Activated T-helper 1 cell treated with anti-CD3 and anti-CD28 coated beads, Interleukin-12 subunit alpha, Interleukin-12 subunit beta, Interleukin-2, Interleukin-4 antibody, amounts not matched to agents 30 ng/mL and 10 ng/mL and 1 ng/mL, durations not matched to agents 14 hours and 24 hours and 36 hours (primary cell): ENCODE results near the gene TREM2. TPM values are rescaled to one million over a fixed set of nuclear protein-coding genes. Genes with fewer than 3 reads are reported as not detected.
A peak's percentile ranks its signal among the peaks of the same experiment; 100 is the strongest.
"Not testable (repeated sequence)": the region's sequence is repeated elsewhere in the genome, so short reads cannot be mapped to it uniquely, and the experiment has no call there.

Experiments
- DNase-seq: peaks from one replicate; pipeline ENCODE4 v3.0.0; 2021; ENCODE audit warnings: low spot score
- H3K27ac Mint-ChIP-seq: one replicate; pipeline ENCODE4 v1.8.0; 2021; ENCODE audit warnings: mild to moderate bottlenecking, mixed read lengths
- H3K27me3 Mint-ChIP-seq: one replicate; pipeline ENCODE4 v1.8.0; 2022; ENCODE audit warnings: mild to moderate bottlenecking, moderate library complexity, mixed read lengths; ENCODE audit not compliant: insufficient read depth
- H3K36me3 Mint-ChIP-seq: one replicate; pipeline ENCODE4 v1.8.0; 2021; ENCODE audit warnings: low read depth, mixed read lengths
- H3K4me1 Mint-ChIP-seq: one replicate; pipeline ENCODE4 v1.8.0; 2021; ENCODE audit warnings: low read depth, mixed read lengths
- H3K4me3 Mint-ChIP-seq: one replicate; pipeline ENCODE4 v1.8.0; 2021; ENCODE audit warnings: mild to moderate bottlenecking, moderate library complexity, mixed read lengths
- H3K9me3 Mint-ChIP-seq: one replicate; pipeline ENCODE4 v1.8.0; 2021; ENCODE audit warnings: mixed read lengths
- intact Hi-C: fragments of 100-400 bp; cut with micrococcal nuclease; formaldehyde crosslinking; loops from one replicate; pipeline ENCODE4 v1.15.1; 2024
- total RNA-seq: library from RNA; stranded (reverse); gene quantifications from 2 replicates; pipeline ENCODE4 v1.2.3, GENCODE V29; 2022

Gene TREM2
- total RNA-seq, 1 donor from 2014 or later: not detected

DNA sequence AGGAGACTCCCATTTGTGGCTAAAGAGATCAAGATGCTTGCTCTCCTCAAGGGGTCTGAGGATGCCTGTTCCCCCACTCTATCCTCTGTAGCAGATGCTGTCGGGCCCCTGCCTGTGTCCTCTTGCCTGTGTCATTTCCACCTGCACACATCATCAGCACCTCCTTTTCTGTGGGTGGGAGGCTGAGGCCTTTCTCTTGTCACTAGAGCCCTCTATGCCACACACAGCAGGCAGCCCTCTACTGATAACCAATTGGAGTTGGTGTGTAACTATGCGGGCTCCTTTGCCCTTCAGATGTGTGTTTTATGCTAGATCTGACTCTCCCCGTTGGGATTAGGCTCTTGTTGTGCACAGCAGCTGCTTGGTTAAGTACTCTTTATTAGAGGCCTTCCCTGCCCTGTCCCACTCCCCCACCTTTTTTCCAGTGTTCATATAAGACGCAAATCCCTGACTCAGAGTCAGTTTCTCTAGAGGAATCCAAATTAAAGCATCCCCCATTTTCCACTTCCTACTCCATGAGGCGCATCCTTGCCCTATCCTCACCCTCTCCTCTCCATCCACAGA lies 30.3 kb upstream of the TREM2 start:
- Mint-ChIP-seq H3K4me3 (no peak overlapping the region), H3K27me3 (no peaks in the 10 kb centered on the region), H3K27ac (no peak overlapping the region), H3K9me3 (peaks cover 12% of the 10 kb centered on the region), H3K36me3 (peaks cover 41% of the 10 kb centered on the region), H3K4me1 (peaks cover 42% of the 10 kb centered on the region)
- no peak for DNase-seq
- intact Hi-C loops: no loop called here

DNA sequence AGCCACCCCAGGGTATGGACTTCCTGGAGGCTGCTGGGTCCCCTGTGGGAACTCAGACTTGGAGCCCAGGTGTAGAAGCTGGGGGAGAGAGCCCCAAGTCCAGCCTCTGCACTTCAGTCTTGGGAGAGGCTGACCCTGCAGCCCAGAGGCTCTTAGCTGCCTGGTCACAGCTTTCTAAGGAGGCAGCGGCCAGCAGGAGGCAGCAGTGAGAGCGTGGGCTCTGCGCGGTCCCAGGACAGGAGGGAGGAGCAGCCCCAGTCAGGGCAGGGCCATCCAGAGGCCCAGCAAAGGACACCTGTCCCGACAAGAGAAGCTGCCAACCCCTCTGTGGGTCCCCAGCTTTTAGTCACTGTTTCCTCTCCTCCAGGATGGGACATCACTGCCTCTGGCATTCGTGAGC lies 28.7 kb upstream of the TREM2 start:
- Mint-ChIP-seq H3K4me1 (peaks cover 40% of the 10 kb centered on the region), H3K36me3 (peaks cover 32% of the 10 kb centered on the region), H3K9me3 (peaks cover 12% of the 10 kb centered on the region), H3K4me3 (no peak overlapping the region), H3K27ac (no peak overlapping the region), H3K27me3 (no peaks in the 10 kb centered on the region)
- no peak for DNase-seq
- intact Hi-C loops: loop anchor here (2.0 kb wide), 1 partner anchor 127 kb away; no protein-coding TSS in a partner anchor

DNA sequence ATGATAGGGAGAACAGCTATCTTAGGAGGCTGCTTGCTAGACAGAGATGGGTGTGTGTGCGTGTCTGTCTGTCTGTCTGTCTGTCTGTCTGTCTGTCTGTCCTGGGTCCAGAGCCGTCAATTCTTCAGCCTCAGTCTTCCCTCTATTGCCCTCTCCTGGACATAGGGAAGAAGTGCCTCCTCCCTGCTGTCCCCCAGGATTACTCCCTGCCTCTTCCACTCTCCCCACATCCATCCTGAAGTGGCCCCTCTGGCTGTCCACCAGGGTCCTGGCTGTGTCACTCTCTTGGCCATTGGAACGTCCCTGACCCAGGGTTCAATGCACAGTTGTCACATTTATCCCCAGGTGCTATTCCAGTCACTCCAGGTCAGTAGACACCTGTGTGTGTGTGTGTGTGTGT lies 27.9 kb upstream of the TREM2 start:
- Mint-ChIP-seq H3K36me3 (peaks cover 32% of the 10 kb centered on the region), H3K27me3 (no peaks in the 10 kb centered on the region), H3K27ac (no peak overlapping the region), H3K4me1 (peaks cover 43% of the 10 kb centered on the region), H3K4me3 (no peak overlapping the region), H3K9me3 (peaks cover 12% of the 10 kb centered on the region)
- DNase-seq: no peak
- intact Hi-C loops: loop anchor here (2.0 kb wide), 1 partner anchor 128 kb away; no protein-coding TSS in a partner anchor

DNA sequence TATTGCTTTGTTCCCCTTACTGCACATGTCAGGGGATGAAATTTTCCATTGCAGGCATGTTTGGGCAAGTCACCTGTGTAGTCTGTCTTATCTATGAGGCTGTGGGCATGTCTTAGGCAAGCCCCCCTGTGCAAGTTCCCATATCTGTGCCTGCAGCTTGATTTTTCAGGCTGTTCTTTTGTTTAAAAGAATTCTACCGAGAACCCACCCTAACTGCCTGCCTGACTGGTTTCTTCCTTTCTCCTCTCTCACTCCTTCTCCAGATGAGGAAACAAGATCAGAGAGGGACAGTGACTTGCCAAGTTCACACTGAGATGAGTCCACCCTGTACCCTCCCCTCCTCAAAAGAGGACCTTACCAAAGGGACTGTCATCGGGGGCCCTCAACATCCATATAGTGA lies 27.1 kb upstream of the TREM2 start:
- peaks cover 27% of the 10 kb centered on the region for H3K36me3 Mint-ChIP-seq
- intact Hi-C loops: loop anchor here (2.0 kb wide), 1 partner anchor 129 kb away; no protein-coding TSS in a partner anchor
- no peak overlapping the region for H3K4me3 Mint-ChIP-seq
- H3K27ac Mint-ChIP-seq: no peak overlapping the region
- peaks cover 40% of the 10 kb centered on the region for H3K4me1 Mint-ChIP-seq
- H3K27me3 Mint-ChIP-seq: no peaks in the 10 kb centered on the region
- H3K9me3 Mint-ChIP-seq: peaks cover 12% of the 10 kb centered on the region
- no peak for DNase-seq

DNA sequence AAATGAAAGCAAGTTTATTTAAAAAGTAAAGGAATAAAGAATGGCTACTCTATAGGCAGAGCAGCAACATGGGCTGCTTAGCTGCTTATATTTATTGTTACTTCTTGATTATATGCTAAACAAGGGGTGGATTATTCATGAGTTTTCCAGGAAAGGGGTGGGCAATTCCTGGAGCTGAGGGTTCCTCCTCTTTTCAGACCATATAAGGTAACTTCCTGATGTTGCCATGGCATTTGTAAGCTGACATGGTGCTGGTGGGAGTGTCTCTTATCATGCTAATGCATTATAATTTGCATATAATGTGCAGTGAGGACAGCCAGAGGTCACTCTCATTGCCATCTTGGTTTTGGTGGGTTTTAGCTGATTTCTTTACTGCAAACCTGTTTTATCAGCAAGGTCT lies 26.1 kb upstream of the TREM2 start:
- H3K36me3 Mint-ChIP-seq: peaks cover 24% of the 10 kb centered on the region
- DNase-seq, intact Hi-C loops, H3K27me3 Mint-ChIP-seq, H3K4me3 Mint-ChIP-seq, H3K27ac Mint-ChIP-seq: not testable (repeated sequence)
- H3K4me1 Mint-ChIP-seq: peaks cover 35% of the 10 kb centered on the region
- peaks cover 12% of the 10 kb centered on the region for H3K9me3 Mint-ChIP-seq

DNA sequence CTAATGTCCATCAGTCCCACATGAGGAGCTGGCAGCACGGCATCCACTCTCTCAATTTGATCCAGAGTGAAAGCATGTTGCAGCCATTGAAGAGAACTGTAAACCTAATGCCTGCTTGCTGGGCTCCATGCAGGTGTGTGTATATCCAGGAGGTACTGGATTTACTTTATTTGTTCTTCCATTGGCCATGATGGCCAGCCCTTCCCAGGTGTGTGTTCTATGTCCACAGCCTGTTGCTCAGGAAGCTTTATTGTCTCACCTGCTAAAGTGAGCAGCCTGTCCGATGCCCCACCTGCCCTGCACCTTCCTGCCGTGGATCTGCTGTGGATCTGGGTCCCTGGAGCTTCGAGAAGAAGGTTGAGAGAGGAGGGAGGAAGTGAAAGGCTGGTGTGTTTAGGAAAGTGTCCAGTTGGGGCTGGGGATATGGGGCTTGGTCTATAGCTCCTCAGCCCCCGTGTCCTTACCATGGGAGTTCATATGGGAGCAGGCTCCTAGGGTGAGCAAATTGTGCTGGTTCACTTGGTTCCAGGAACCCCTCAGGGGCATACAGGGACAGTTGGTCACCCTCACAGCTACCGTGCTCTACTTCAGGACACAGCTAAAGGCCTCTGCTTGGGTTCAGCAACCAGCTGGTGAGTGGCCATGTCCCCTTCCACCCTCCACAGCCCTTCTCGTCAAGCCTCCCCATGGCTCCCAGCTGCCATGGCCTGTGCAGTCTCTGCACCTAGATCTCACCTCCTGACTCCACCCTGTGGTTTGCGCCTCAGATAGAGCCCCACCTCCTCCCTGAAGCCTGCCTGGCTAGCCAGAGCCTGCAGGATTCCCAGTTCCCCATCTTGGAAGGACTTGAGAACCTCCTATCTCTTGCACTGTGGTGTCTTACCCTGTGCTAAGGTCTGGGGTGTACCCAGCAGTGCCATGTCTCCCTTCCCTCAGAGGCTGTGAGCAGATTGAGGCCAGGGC lies 25.3 kb upstream of the TREM2 start:
- Mint-ChIP-seq H3K9me3 (peaks cover 12% of the 10 kb centered on the region), H3K36me3 (peaks cover 24% of the 10 kb centered on the region), H3K27me3 (no peaks in the 10 kb centered on the region), H3K4me3 (no peak overlapping the region), H3K4me1 (peaks cover 30% of the 10 kb centered on the region), H3K27ac (no peak overlapping the region)
- no peak for DNase-seq
- intact Hi-C loops: no loop called here

DNA sequence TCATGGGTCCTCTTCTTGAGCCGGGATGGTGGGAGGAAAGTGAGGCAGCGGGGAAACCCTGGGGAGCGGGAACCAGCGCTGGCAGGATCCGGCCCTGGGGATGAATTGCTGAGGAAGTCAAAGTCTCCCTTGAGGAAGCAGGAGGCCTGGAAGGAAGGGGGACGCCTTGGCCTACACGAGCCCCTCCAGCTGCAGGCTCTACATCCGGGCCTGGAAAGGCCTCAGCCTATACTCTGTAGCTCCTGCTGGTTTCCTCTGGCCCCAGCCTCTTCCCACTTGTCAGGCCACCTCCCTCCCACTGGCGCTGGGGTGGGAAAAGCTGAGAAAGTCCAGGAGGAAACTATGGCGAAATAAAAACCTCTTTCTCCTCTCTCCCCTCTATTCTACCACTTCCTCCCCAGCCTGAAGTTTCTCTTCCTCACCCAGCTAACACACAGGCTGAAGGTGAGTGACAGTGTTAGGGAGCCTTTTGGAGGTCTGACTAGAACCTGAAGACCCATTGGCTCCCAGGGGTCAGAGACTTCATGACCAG lies 23.2 kb upstream of the TREM2 start:
- Mint-ChIP-seq H3K9me3 (peaks cover 12% of the 10 kb centered on the region), H3K36me3 (peaks cover 17% of the 10 kb centered on the region), H3K27me3 (no peaks in the 10 kb centered on the region), H3K4me3 (no peak overlapping the region), H3K4me1 (peaks cover 45% of the 10 kb centered on the region), H3K27ac (peak overlapping the region; percentile 73)
- intact Hi-C loops: no loop called here
- no peak for DNase-seq

DNA sequence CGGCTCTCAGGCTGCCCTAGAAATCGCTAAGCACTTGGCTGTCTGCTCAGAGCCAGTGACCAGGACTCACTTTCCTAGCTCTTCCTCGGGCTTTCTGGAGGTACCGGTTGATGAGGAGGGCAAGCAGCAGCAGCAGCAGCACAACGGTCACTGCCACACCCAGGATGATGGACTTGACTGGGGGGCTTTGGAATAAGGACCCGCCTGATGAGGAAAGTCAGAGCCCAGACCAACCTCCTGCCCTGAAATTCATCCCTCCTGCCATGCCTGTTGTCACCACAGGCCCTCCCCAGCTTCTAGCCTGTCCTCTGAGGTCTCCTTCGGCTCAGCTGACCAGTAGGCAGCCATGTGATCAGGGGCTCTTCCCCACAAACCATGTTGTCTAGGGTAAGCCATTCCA lies 21.8 kb upstream of the TREM2 start:
- Mint-ChIP-seq H3K4me3 (no peak overlapping the region), H3K4me1 (peaks cover 45% of the 10 kb centered on the region), H3K36me3 (peaks cover 6% of the 10 kb centered on the region), H3K27ac (no peak overlapping the region), H3K9me3 (peaks cover 6% of the 10 kb centered on the region), H3K27me3 (peaks cover 1% of the 10 kb centered on the region)
- intact Hi-C loops: no loop called here
- no peak for DNase-seq

DNA sequence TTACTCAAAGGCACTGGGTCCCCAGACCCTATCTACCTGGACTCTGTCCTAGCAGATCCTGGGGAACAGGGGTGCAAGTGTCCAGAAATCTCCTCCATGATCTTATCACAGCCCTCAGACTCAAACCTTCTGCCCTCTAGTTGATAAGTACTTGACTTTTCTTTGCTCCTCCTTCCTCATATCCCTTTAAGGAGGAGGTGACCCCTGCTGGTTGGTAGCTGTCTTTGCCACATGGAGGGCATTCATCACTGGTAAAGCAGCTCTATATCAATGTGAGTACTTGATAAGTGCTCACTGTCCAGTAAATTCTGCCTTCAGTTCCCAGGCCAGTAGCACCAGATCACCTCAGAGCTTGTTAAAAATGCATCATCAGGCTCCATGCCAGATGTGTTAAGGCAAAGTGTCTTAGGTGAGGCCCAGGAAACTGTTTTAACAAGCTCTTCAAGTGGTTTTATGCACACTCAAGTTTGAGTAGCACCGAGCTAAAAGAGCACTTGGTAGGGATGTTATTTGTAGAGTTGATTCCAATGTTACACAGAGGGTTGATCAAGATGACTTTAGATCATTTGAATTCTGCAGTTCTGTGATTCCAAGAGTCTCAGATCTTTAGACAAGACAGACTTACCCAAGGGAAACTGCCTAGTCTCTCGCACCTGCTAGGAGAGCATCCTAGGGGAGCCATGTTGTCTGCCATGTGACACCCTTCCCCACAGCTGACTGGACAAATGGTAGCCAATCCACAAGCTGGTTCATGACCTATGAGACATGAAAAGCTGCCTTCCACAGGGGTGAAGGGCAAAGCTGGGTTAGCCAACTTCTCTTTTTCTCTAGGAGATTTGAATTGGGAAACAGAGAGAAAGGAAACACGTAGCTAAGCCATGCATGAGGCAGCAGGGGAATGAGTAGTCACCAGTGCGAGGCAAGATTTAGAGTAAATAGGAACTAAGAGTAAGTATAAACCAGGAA lies 19.4 kb upstream of the TREM2 start:
- intact Hi-C loops: loop anchor here (1.0 to 2.0 kb wide), 2 partner anchors 90 to 110 kb away; partner anchors contain the start of genes NFYA and OARD1
- Mint-ChIP-seq H3K4me3 (no peak overlapping the region), H3K36me3 (peaks cover 2% of the 10 kb centered on the region), H3K9me3 (no peaks in the 10 kb centered on the region), H3K27ac (no peak overlapping the region), H3K27me3 (peaks cover 1% of the 10 kb centered on the region), H3K4me1 (peaks cover 38% of the 10 kb centered on the region)
- peak; percentile 41 for DNase-seq

DNA sequence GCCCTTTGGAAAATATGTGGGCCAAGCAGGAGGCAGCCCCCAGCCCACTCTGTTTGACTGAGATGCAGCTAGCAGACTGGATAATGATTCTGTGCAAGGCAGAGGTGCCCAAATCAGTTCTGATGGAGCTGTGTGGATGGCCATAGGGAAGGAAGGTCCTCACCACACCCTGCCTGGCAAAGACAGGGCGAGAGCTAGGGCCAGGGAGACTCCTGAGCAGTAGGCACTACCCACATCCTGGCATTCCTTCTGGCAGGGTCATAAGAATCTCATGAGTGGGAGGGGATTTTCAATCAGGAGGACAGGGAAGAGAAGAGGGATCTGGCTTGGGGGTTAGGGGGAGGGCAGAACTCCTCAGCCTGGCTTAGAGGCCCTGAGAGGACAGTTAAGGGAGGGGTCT lies 18.6 kb upstream of the TREM2 start:
- Mint-ChIP-seq H3K27me3 (peaks cover 6% of the 10 kb centered on the region), H3K4me3 (no peak overlapping the region), H3K9me3 (no peaks in the 10 kb centered on the region), H3K36me3 (peaks cover 2% of the 10 kb centered on the region), H3K4me1 (peaks cover 30% of the 10 kb centered on the region), H3K27ac (no peak overlapping the region)
- DNase-seq: no peak
- intact Hi-C loops: no loop called here

DNA sequence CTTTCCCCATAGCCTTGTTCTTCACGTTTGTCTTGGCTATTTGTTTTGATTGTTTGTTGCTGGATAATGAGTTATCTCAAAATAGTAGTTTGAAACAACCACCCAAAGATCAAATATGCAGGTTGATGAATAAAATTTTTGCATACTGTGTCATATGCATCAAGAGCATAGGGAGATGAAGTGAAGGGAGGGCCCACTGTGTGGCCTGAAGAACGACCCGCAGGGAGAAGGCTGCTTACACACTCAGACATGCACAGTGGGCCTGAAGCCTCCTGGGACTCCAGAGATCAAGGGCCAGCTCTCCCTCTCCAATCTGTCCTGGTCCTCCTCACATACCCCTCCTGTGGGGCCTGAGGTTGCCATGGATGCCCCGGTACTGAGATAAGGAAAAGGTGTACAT lies 16.2 kb upstream of the TREM2 start:
- H3K36me3 Mint-ChIP-seq: no peaks in the 10 kb centered on the region
- intact Hi-C loops: no loop called here
- H3K27ac Mint-ChIP-seq: no peak overlapping the region
- H3K4me1 Mint-ChIP-seq: peaks cover 16% of the 10 kb centered on the region
- no peak overlapping the region for H3K4me3 Mint-ChIP-seq
- no peaks in the 10 kb centered on the region for H3K9me3 Mint-ChIP-seq
- no peak for DNase-seq
- H3K27me3 Mint-ChIP-seq: peaks cover 21% of the 10 kb centered on the region

DNA sequence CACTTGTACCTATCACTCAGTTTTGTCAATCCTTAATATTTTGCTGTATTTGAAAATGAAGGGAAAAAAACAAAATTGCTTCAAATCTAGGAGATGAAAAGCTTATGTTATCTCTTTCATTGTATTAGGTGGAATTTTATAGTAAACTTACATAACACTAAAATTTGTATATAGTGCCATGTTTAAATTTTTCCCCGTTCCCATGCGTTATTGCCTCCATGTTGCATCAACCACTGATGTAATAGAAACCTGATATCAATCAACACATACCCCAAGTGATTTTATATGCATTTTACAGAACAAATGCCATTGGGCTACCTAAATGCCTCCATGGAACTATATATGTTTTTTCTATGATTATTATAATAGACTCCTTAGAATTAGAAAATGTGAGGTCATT lies 14.8 kb upstream of the TREM2 start:
- intact Hi-C loops: no loop called here
- Mint-ChIP-seq H3K27ac (no peak overlapping the region), H3K4me1 (peaks cover 13% of the 10 kb centered on the region)

More for the DNA sequence above, 14.8 kb upstream of the TREM2 start:
- Mint-ChIP-seq H3K27me3 (peaks cover 22% of the 10 kb centered on the region), H3K9me3 (no peaks in the 10 kb centered on the region), H3K4me3 (no peak overlapping the region), H3K36me3 (no peaks in the 10 kb centered on the region)
- DNase-seq: no peak
